HUDEP-2 (cell line): ENCODE data around the gene UPF1.

ENCODE experiments used
- DNase-seq, 76 experiments: peaks; one replicate each; lab custom pipeline; 2025; ENCODE audit not compliant: unreplicated experiment in 76 of 76; lab: John Stamatoyannopoulos, UW

UPF1 gene

GRCh38 chr19:18868380-18869022 lies 36.7 kb downstream of the UPF1 start:
- DNase-seq = no peak

- DNase-seq = no peak
Measured at GRCh38 chr19:18869023-18869618, 37.4 kb downstream of the UPF1 start.

GRCh38 chr19:18869781-18870530 lies 38.2 kb downstream of the UPF1 start:
- DNase-seq = no peak

- no peak for DNase-seq
Measured at GRCh38 chr19:18870531-18871172, 38.9 kb downstream of the UPF1 start.

- peak in 56 of 76 experiments; percentile 22 to 76 (median 46) for DNase-seq
Measured at GRCh38 chr19:18871543-18871942, 39.8 kb downstream of the UPF1 start.

GRCh38 chr19:18875726-18876125 lies 44.0 kb downstream of the UPF1 start:
- DNase-seq = no peak

- DNase-seq = no peak
Measured at GRCh38 chr19:18876865-18877264, 45.1 kb downstream of the UPF1 start.

- no peak for DNase-seq
Measured at GRCh38 chr19:18878058-18878797, 46.5 kb downstream of the UPF1 start.

GRCh38 chr19:18878858-18879578 lies 47.3 kb downstream of the UPF1 start:
- DNase-seq = peak in 1 of 76 experiments; percentile 12

GRCh38 chr19:18879579-18880373 lies 48.0 kb downstream of the UPF1 start:
- peak in 69 of 76 experiments; percentile 32 to 90 (median 74) for DNase-seq

- DNase-seq = no peak
Measured at GRCh38 chr19:18881491-18881890, 49.7 kb downstream of the UPF1 start.

GRCh38 chr19:18883526-18884304 lies 52.0 kb downstream of the UPF1 start:
- peak in 51 of 76 experiments; percentile 12 to 66 (median 41) for DNase-seq

- DNase-seq = no peak
Measured at GRCh38 chr19:18886972-18887371, 55.2 kb downstream of the UPF1 start.

- DNase-seq = no peak
Measured at GRCh38 chr19:18889949-18890745, 58.4 kb downstream of the UPF1 start.

GRCh38 chr19:18893587-18894253 lies 62.0 kb downstream of the UPF1 start:
- no peak for DNase-seq

- DNase-seq = peak in 26 of 76 experiments; percentile 6 to 50 (median 21)
Measured at GRCh38 chr19:18894254-18895037, 62.7 kb downstream of the UPF1 start.
